Effector CD8-positive, alpha-beta T cell (primary cell): Measurements from ENCODE around the gene DNAJC30.

Experiments used
- DNase-seq: peaks from one replicate; lab custom pipeline; 2025; lab: John Stamatoyannopoulos, UW

Gene DNAJC30

DNA sequence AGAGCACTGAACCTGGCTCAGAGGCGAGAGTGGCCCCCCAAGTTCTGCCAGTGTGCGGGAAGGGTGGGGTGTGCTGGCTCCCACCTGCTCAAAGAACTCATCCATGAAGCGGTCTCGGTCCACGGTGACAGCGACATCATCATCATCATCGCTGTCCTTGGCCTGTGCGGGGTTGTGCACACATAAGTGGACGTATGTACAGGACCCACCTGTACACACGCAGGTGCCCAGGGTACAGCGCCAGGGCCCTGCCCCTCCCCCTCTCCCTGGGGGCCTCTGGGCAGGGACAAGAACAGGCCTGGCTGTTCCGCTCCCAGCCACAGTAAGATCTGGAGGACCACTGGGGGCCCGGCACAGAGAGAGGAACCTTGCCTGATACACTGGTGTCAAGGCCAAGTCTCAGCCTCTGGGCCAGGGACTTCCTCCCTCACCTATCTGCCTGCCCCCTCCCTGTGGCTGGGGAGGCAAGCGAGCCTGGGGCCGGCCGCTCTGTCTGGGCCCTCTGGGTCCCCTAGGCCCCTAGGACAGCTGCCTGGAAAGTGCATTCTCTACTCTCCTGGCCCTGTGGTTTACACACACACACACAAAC lies 25.8 kb upstream of the DNAJC30 start:
- DNase-seq: no peak

DNA sequence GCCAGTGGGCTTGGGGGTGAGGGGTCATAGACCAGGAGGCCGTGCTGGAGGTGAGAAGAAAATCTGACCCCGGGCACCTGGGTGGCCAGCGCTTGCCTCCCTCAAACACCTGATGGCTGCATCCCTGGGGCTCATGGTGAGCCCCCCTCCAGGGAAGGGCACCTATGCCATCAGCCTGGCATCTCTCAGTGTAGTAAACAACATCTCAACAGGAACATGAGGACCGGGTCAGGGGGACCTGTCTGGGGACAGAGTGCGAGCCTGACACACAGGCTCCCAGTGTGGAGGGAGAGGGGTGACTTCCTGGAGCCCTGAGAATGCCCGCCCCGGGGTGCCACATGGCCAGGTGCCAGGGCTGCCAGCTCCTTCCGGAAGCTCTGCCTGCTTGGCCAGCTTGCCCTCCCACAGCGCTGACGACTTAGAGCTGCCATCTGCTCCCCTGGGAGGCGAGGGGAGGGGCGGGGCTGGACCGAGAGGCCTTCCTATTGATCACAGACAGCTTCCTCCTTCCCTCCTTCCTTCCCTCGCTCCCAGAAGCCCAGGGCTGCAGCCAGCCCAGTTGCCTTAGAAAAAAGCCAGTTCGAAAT lies 23.9 kb upstream of the DNAJC30 start:
- peak; percentile 21 for DNase-seq

DNA sequence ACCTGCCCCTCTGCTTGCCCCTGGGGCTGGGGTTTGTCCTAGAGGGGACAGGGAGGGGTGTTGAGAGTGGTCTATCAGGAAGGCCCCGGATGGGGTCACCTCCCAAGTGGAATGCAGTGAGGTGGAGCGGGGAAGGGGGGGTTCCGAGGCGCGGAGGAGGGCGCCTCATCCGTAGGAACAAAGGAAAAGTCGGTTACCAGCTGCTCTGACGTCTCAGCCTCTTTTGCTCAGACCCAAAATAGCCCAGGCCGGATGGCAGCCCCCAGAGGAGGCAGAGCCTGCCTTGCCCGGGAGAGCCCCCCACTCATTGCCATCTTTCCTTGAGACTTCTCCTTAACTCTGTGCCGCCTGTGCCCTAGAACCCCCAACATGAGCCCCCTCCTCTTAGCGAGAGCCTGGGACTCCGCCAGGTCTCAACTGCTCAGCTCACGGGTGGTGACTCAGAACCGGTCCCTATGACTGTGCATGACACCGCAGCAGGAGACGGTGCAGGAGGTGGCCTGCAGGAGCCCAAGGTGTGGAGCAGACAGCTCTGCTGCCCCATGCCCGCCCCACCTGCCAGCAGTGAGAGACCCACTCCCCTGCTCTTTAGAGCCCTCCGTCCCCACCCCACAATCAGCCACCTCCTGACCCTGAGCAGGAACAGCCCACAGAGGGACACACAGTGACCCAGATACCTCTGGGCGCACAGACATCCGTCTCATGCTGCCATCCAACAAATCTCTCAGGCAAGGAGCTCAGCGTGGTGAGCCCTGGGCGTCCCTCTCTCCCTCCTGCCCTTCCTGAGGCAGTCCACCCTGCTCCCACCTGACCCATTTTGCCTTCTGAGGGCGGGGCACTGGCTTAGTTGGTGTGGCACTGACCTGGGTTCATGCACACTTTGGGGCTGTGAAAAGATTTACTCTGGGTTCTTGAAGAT lies 23.1 kb upstream of the DNAJC30 start:
- no peak for DNase-seq

DNA sequence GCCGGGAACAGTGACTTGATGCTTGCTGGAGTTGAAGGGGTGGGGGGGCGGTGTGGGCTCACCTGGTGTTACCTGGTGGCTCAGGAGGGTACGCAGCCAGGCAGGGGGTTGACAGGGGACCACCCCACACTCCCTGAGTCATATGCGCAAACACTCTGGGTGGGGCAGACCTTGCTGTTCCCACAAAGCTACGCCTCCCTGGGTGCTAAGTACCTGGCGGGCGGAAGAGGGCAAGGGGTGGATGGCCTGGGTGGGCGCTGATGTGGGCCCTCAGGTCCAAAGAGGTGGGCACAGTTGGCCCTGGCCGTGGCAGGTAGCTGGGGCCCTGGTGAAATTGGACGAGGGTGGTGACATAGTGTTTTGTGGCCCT lies 22.3 kb upstream of the DNAJC30 start:
- no peak for DNase-seq

DNA sequence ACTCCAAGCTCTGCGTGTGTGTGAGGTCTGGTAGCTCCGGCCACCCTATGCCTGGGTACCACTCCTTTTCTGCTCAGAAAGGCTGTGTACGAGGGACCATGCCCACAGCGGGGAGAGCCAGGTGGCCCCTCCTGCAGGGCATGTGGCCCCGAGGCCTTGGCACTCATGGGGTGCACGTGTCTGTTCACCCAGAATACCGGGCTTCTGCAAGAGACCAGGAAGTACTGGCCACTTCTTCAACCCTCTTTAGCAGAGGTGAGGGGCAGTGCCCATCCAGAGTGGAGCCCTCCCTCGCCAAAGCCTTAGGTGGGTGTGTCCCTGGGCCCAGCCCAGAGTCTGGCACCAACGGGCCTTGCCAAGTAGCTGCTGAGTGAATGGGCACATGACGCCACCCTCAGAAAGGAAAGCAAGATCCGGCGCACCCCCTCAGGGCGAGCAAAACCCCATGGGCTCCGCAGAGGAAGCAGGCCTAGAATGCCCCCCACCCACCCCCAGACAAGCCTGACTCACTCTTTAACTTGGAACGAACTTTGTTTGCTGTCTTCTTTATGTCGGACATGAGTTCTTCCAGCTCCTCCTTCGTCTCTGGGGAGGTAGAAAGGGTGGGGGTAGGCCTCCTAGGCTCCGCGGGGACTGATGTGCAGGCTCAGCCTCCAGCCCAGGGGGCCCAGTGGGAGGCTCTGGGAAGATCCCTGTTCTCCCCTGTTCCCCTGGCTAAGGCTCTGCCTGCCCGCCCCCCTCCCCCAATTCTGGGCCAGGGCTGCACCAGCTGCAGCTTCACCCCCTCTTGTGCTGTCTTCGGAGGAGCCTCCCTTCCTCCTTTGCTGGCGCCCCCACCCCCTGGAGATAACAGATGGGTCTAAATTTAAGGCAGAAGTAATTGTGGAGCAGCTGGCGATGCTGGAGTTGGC lies 21.6 kb upstream of the DNAJC30 start:
- no peak for DNase-seq

DNA sequence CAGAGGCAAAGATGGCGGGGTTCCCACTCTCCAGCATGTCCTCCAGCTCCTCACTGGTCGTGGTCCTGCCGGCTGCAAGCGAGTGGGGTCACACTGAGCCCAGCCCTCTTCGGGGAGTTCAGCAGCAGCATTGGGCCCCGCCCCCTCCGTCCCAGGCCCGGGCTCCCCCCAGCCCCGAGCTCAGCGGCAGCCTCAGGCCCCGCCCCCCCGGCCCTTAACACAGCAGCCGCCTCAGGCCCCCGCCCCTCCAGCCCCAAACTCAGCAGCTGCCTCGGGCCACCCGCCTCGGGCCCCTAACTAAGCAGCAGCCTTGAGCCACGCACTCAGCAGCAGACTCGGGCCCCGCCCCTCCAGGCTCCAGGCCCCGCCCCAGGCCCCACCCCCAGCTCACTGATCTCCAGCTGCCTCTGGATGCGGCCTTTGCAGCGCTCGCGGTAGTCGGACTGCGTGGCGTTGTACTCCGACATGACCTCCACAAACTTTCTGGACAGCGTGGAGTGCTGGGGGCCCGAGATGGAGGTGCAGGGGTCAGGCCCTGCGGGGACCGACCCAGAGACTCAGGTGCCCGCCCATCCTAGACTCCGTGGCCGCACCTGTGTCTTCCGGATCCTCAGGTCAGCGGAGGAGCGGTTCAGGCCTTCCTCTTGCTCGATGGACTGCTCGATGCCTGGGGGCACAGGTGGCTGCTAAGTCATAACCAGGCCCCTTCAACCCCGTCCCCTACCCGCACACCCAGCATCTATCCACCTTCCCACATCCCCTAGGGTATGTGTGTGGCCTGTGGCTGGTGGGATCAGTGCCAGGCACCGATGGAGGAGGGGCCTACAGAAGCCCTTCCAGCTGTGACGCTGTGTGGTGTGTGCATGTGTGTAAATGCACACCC lies 20.7 kb upstream of the DNAJC30 start:
- peak; percentile 31 for DNase-seq

DNA sequence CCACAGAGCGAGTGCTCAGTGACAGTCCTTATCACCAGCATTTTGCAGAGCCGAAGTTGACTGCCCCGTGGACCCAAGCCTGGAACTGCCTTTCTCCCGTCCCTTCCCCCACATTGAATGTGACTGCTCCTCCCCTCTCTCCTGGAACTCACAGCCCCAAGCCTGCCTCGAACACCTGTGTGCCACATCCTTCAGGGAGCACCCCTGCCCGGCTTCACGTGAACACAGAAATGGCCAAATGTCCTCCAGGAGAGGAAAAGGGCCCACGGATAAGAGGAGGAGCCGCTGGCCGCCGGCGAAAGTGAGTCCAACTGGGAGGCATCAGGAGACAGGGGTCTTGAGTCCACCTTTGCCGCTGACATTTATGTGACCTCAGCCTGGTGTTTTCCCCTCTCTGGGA lies 20.0 kb upstream of the DNAJC30 start:
- no peak for DNase-seq

DNA sequence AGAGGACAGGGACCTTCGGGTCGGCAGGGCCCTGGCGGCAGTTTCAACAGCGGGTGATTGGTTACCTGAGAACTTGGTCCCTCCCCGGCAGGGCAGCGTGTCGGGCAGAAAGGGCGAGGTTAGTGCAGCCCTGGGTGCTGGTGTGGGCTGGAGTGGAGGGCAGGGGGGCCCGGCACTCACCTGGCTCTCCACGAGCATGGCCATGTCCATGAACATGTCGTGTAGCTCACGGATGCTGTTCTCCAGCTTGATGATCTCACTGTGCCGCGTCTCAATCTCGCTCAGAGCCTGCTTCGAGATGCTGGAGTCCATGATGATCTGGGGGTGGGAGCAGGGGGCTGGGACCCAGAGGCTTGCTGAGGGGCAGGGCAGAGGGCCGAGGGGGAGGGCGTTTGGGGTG lies 19.4 kb upstream of the DNAJC30 start:
- DNase-seq: no peak

DNA sequence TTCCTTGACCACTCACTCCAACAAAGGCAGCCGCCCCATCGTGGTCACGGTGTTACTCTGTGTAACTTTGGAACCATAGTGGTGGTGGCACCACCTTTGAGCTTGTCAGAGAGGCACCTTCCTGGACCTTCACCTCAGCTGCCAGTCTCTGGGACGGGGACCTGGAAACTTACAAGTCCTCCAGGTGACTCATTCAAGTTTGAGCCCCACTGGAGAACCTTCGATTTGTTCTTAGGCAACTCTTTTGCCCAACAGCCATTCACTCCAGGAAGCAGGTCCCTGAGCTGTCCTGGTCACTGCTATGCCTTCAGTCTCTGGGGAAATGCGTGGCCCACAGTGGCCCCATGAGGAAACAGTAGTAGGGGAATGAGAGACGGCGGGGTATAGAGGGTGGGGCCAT lies 19.0 kb upstream of the DNAJC30 start:
- DNase-seq: no peak

DNA sequence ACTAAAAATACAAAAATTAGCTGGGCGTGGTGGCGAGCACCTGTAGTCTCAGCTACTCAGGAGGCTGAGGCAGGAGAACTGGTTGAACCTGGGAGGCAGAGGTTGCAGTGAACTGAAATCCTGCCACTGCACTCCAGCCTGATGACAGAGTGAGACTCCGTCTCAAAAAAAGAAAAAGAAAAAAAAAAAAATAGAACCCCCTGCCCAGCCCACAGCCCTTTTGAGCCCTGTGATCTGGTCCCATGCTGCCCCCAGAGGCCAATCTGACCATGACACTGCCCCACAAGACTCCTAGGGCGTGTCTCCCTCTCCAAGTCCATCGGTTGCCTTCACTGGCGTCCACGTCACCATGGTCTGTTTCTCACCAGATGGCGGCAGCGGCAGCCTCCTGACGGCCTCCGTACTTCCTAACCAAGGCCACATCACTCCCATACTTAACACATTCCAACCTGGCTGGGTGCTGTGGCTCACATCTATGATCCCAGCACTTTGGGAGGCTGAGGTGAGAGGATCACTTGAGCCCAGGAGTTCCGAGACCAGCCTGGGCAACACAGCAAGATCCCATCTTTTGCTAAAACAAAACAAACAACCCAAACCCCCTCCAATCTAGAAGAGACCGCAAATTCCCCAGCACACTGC lies 18.2 kb upstream of the DNAJC30 start:
- DNase-seq: no peak

DNA sequence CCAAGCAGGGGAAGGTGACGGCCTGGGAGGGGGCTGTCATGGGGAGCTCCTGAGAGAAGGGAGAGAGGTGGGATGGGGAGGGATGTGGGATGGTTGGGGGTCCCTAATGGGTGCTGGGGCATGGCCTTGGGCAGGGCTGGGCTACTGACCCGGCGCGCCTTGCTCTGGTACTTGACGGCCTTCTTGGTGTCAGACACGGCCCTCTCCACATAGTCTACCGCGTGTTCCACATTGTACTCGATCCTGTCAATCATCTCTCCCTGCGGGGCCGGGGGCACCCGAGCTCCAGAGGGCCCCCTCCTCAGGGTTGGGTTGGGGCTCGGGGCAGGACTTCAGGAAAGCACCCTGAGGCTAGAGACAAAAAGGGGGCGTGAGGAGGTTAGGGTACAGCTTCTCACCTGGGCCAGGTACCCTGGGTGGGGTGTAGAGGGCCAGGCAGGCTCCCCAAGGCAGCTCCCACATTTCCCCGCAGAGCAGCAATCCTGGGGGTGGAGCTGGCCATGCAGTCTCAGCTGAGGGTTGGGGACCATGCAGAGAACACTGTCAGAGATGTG lies 17.4 kb upstream of the DNAJC30 start:
- no peak for DNase-seq

DNA sequence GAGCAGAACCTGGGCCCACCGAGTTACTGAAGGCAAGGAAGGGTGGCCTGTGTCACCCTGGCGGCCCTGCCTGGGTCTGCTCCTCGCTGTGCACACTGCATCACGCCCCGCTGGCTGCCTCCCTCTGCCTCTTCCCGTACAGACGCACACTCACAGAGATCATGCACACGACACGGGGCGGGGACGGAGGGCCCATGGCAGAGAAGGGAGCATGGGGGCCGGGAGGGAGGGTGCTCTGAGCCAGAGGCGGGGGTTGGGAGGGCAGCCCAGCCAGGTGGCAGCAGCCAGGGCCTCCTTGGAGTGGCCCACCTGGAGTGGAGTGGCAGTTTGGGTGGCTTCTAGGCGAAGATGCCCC lies 16.8 kb upstream of the DNAJC30 start:
- no peak for DNase-seq

DNA sequence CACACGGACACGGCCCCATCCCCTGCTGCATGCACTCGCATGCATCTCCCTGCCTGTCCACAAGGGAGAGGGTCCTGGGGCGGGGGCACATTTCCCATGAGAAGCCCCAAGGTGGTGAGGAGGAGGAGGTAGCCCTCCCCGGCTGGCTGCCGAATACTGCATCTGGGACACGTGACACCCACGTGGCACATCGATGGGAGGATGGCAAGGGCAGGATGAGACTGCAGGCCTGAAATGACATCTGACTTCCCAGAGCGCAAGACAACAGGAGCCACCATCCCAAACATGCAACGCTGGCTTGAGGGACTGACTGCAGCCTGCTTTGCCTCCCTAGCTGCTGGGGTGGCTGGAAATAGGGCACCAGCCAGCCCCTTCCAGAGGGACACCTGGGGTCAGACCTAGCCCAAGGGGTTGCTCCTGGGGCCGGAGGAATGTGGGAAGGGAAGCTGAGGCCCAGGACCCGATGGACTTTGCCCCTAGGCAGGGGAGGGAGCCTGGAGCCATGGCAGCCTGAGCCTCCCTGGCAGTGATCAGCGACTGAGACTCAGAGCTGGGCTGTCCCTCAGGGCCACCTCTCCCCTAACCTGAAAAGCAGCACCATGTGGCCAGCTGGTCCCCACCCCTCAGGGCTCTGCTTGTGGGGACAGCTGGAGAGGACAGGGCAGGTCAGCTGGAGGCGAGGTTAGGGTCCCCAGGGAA lies 16.3 kb upstream of the DNAJC30 start:
- DNase-seq: no peak

DNA sequence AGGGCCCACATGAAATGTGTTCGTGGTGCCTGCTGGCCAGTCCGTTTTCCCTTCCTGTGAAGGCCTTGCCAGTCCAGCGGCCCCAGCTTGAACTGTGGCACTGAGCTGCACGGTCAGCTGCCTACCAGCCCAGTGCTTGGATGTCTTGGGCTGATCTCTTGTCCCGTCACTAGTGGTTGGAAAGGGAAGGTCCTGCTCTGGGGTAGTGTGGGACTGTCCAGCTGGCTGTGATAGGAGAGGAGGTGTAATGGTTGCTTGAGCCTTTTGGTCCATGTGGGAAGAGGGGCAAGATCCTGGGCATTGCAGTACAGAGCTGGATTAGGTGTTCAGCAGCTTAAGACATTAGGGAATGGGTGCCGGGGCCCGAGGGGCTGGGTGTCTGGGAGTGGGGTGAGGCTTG lies 15.2 kb upstream of the DNAJC30 start:
- no peak for DNase-seq

DNA sequence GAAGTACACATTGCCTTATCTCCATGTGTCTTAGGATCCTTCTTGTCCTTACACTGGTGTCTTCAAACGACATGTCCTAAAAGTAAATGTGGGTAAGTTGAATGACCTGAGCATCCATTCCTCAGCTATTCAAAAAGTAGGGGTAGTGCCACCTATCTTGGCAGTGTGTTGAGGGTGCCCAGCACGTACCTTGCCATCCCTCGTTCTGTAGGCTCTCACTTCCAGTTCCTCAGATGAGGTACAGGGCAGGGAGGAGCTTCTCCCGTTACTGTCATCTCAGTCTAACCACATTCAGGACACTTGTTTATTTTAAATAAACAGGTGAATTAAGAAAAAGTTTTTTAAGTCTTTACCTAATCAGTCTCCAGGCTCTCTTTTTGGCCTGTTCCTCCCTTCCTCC lies 13.1 kb upstream of the DNAJC30 start:
- DNase-seq: no peak

DNA sequence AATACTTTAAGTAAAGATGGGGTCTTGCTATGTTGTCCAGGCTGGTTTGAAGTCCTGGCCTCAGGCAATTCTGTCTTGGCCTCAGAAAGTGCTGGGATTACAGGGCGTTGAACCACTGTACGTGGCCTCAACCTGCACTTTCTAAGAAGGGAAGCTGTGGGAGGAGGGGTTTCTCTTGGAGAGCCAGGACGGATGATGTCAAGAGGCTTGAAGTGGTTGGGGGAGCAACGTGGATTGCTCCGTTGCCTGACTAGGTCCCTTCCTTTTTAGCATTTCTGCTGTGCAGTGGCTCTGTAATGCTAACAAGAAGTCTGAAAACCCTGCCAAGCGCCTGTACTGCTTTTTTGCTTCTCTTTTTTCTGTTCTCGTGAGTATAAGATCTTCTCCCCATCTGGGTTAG lies 7.4 kb upstream of the DNAJC30 start:
- no peak for DNase-seq

DNA sequence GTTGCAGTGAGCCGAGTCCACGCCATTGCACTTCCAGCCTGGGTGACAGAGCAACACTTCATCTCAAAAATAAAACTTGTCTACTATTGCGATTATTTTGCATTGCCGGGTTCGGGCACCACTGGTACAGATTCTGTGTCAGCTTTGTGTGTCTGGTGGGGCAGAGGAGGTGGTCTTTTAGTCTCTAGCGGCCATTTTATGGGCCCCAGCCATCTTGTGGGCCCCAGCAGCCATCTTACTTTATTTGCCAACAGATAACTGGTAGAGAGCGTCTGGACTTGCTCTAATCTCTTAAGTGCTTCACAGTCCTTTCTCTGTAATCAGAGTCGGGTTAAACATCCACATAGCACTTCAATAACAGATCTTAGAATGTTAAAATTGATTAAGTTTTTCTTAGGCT lies 5.0 kb upstream of the DNAJC30 start:
- no peak for DNase-seq

DNA sequence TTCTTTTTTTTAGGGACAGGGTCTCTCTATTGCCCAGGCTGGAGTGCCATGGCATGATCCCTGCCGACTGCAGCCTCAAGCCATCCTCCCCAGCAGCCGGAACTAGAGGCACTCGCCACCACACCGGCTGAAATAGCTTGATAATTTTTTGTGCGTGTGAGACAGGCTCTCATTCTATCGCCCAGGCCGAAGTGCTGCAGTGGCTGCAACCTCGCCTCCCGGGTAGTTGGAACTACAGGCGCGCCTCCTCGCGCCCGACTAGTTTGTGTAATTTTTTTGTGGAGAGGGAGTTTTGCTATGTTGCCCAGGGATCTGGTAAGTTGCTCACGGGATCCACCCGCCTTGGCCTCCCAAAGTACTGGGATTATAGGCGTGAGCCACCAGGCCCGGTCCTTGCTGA lies 2.1 kb upstream of the DNAJC30 start:
- DNase-seq: no peak

DNA sequence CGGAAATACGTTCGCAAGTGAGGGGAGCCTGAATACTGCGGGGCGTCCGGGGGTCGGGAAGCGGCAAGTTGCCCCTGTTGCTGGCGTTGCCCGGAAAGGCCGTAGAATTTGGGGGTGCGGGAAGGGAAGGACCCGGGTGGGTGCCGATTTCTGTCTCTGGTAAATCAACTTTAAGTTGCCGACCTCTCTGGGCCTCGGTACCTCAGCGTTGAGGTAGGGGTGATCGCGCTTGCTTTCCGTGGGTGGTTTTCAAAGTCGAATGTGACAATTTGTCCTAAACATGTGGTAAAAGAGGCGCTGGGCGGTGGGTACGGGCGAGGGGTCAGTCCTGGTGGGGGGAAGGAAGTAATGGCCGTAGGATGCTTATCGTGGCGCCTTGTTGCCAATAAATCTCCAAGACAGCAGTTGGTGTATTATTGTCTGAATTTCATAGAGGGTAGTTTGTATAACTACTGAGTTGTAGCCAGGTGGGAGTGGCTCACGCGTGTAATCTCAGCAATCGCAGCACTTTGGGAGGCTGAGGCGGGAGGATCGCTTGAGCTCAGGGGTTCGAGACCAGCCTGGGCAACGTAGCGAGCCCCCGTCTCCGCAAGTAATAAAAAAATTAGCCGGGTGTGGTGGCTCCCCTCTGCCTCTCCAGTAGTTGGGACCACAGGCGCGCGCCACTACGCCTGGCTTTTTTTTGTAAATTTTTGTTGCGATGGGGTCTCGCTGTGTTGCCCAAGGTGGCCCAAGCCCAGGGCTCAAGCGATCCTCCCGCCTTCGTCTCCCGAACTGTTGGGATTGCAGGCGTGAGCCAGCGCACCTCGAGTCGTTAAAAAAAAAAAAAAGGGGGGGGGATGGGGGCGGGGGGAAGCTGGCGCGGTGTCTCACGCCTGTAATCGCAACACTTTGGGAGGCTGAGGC lies 788 bp upstream of the DNAJC30 start:
- DNase-seq: no peak
